Measurements from ENCODE around the gene EML4.

DNA sequence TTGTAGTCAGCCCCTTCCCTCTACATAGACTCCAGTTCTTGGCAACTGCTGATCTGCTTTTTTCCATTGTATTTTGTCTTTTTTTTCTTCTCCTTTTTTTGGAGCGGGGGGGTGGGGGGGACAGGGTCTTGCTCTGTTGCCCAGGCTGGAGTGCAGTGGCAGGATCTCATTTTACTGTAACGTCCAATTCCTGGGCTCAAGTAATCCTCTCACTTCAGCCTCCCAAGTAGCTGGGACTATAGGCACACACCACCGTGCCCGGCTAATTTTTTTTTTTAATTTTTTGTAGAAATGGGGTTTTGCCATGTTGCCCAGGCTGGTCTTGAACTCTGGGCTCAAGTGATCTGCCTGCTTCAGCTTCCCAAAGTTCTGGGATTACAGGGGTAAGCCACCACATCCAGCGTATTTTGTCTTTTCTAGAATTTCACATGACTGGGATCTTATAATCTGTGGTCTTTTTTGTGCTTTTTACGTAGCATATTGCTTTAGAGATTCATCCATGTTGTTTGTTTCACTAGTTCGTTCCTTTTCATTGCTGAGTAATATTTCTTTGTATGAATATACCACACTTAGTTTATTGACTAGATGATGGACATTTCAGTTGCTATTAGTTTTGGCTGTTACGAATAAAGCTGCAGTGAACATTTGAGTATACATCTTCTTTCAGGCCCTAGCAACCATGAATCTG lies 17.9 kb downstream of the EML4 start:
- TF ChIP-seq POLR2G (IDR thresholded peaks at IDR 0.05; ENCODE audit: low read depth, low read length) (no peak), PRMT5 (CRISPR knock-in tag; IDR thresholded peaks at IDR 0.05) (no peak), ARHGAP35 (IDR thresholded peaks at IDR 0.05; ENCODE audit: partially characterized antibody) (no peak), POLR2A (conservative IDR thresholded peaks at IDR 0.05) (no peak), ZNF239 (CRISPR knock-in tag; IDR thresholded peaks at IDR 0.05) (no peak), SIN3A (IDR thresholded peaks at IDR 0.05; ENCODE audit: borderline replicate concordance in 2 of 2, control insufficient read depth in 1 of 2, low read depth in 2 of 2, low read length in 2 of 2) (no peak), SAP30 (IDR thresholded peaks at IDR 0.05; ENCODE audit: borderline replicate concordance, insufficient read depth, low read depth, low read length, poor library complexity, severe bottlenecking) (no peak), ZNF589 (CRISPR knock-in tag; IDR thresholded peaks at IDR 0.05; ENCODE audit: low read depth) (no peak), FOXA1 (IDR thresholded peaks at IDR 0.05; ENCODE audit: borderline replicate concordance) (no peak), PHF21A (IDR thresholded peaks at IDR 0.05; ENCODE audit: borderline replicate concordance, low read depth) (no peak), ZNF668 (CRISPR knock-in tag; IDR thresholded peaks at IDR 0.05) (no peak)
- TF ChIP-seq, protein P1, sequence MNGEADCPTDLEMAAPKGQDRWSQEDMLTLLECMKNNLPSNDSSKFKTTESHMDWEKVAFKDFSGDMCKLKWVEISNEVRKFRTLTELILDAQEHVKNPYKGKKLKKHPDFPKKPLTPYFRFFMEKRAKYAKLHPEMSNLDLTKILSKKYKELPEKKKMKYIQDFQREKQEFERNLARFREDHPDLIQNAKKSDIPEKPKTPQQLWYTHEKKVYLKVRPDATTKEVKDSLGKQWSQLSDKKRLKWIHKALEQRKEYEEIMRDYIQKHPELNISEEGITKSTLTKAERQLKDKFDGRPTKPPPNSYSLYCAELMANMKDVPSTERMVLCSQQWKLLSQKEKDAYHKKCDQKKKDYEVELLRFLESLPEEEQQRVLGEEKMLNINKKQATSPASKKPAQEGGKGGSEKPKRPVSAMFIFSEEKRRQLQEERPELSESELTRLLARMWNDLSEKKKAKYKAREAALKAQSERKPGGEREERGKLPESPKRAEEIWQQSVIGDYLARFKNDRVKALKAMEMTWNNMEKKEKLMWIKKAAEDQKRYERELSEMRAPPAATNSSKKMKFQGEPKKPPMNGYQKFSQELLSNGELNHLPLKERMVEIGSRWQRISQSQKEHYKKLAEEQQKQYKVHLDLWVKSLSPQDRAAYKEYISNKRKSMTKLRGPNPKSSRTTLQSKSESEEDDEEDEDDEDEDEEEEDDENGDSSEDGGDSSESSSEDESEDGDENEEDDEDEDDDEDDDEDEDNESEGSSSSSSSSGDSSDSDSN (IDR thresholded peaks at IDR 0.05; ENCODE audit: borderline replicate concordance in 1 of 2, low read depth in 2 of 2, low read length in 2 of 2): no peak
